ENCODE measurements around the gene EHBP1. TPM values are rescaled to one million over a fixed set of nuclear protein-coding genes. Genes with fewer than 3 reads are reported as not detected.

Gene EHBP1
- total and polyA plus RNA-seq, 5 donors from 2014 or later = 8.5 to 25.6 (median 10.0) TPM

GRCh38 chr2:62857139-62857931 lies 151.8 kb downstream of the EHBP1 start:
- Histone ChIP-seq H3K36me3 (ENCODE audit: control insufficient read depth, insufficient read depth, low read length) (peaks cover 2% of the 10 kb centered on the region), H3K4me1 (ENCODE audit: control insufficient read depth, insufficient read depth, low read length, poor library complexity, severe bottlenecking) (no peaks in the 10 kb centered on the region), H3K4me3 (ENCODE audit: low read depth, low read length) (no peak overlapping the region), H3K27ac (ENCODE audit: insufficient read depth, low read length, poor library complexity, severe bottlenecking) (no peak overlapping the region), H3K27me3 (ENCODE audit: control insufficient read depth, insufficient read depth, low read length) (no peaks in the 10 kb centered on the region), H3K9me3 (ENCODE audit: control insufficient read depth in 2 of 2, low read length in 2 of 2) (no peaks in the 10 kb centered on the region)
- no peak overlapping the region for H3K27ac Mint-ChIP-seq
- ATAC-seq (ENCODE audit: low read depth in 2 of 2) (no peak), DNase-seq (no peak)
- H3K4me1 Mint-ChIP-seq = no peaks in the 10 kb centered on the region
- no peaks in the 10 kb centered on the region for H3K27me3 Mint-ChIP-seq
- peaks cover 22% of the 10 kb centered on the region for H3K36me3 Mint-ChIP-seq
- no peak overlapping the region for H3K4me3 Mint-ChIP-seq
- H3K9me3 Mint-ChIP-seq = peaks cover 0 to 6% (median 0%) of the 10 kb centered on the region in 7 donors

- Histone ChIP-seq H3K27ac (ENCODE audit: insufficient read depth, low read length, poor library complexity, severe bottlenecking) (no peak overlapping the region), H3K27me3 (ENCODE audit: control insufficient read depth, insufficient read depth, low read length) (no peaks in the 10 kb centered on the region), H3K36me3 (ENCODE audit: control insufficient read depth, insufficient read depth, low read length) (peaks cover 2% of the 10 kb centered on the region), H3K4me1 (ENCODE audit: control insufficient read depth, insufficient read depth, low read length, poor library complexity, severe bottlenecking) (no peaks in the 10 kb centered on the region), H3K9me3 (ENCODE audit: control insufficient read depth in 2 of 2, low read length in 2 of 2) (no peaks in the 10 kb centered on the region), H3K4me3 (ENCODE audit: low read depth, low read length) (no peak overlapping the region)
- Mint-ChIP-seq H3K4me3 (no peak overlapping the region), H3K27me3 (no peaks in the 10 kb centered on the region), H3K36me3 (peaks cover 20% of the 10 kb centered on the region), H3K4me1 (no peaks in the 10 kb centered on the region), H3K9me3 (peaks cover 0 to 4% (median 0%) of the 10 kb centered on the region in 7 donors), H3K27ac (no peak overlapping the region)
- no peak for DNase-seq
- ATAC-seq (ENCODE audit: low read depth in 2 of 2) = no peak
Measured at GRCh38 chr2:62858231-62858832, 152.8 kb downstream of the EHBP1 start.

- no peak overlapping the region for H3K27ac Mint-ChIP-seq
- H3K9me3 Mint-ChIP-seq = peaks cover 0 to 22% (median 7%) of the 10 kb centered on the region in 7 donors
- peaks cover 0 to 9% (median 0%) of the 10 kb centered on the region in 4 donors for H3K4me1 Mint-ChIP-seq
- Histone ChIP-seq H3K27ac (ENCODE audit: insufficient read depth, low read length, poor library complexity, severe bottlenecking) (no peak overlapping the region), H3K36me3 (ENCODE audit: control insufficient read depth, insufficient read depth, low read length) (peaks cover 15% of the 10 kb centered on the region), H3K9me3 (ENCODE audit: control insufficient read depth in 2 of 2, low read length in 2 of 2) (peaks cover 13 to 14% of the 10 kb centered on the region in 2 experiments), H3K4me3 (ENCODE audit: low read depth, low read length) (no peak overlapping the region), H3K4me1 (ENCODE audit: control insufficient read depth, insufficient read depth, low read length, poor library complexity, severe bottlenecking) (no peaks in the 10 kb centered on the region), H3K27me3 (ENCODE audit: control insufficient read depth, insufficient read depth, low read length) (no peaks in the 10 kb centered on the region)
- no peaks in the 10 kb centered on the region for H3K27me3 Mint-ChIP-seq
- no peak for DNase-seq
- peaks cover 75% of the 10 kb centered on the region for H3K36me3 Mint-ChIP-seq
- ATAC-seq (ENCODE audit: low read depth in 2 of 2) = no peak
- no peak overlapping the region for H3K4me3 Mint-ChIP-seq
Measured at GRCh38 chr2:62868947-62869346, 163.4 kb downstream of the EHBP1 start.

DNA sequence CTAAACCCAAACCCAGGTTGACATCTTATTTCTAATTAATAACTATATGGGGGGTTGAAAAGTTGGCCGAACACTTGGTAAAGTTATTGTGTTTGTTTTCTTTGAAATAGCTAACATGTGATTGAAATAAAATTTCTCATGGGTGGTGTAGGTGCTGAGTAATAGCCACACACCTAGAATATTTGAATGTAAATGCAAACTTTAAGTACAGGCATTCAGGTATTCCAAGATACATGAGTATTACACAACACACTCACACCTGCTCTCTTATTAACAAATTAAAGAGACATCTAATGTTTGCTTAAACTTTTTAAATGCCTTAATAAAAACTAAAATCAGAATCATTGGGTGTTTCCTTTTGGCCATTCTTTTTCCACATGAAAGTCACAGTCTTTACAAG lies 165.5 kb downstream of the EHBP1 start:
- Histone ChIP-seq H3K27ac (ENCODE audit: insufficient read depth, low read length, poor library complexity, severe bottlenecking) (no peak overlapping the region), H3K27me3 (ENCODE audit: control insufficient read depth, insufficient read depth, low read length) (no peaks in the 10 kb centered on the region), H3K9me3 (ENCODE audit: control insufficient read depth in 2 of 2, low read length in 2 of 2) (peaks cover 13 to 14% of the 10 kb centered on the region in 2 experiments), H3K4me3 (ENCODE audit: low read depth, low read length) (no peak overlapping the region), H3K4me1 (ENCODE audit: control insufficient read depth, insufficient read depth, low read length, poor library complexity, severe bottlenecking) (no peaks in the 10 kb centered on the region), H3K36me3 (ENCODE audit: control insufficient read depth, insufficient read depth, low read length) (peaks cover 26% of the 10 kb centered on the region)
- peaks cover 0 to 9% (median 0%) of the 10 kb centered on the region in 4 donors for H3K4me1 Mint-ChIP-seq
- H3K4me3 Mint-ChIP-seq = no peak overlapping the region
- no peak for ATAC-seq (ENCODE audit: low read depth in 2 of 2)
- H3K9me3 Mint-ChIP-seq = peaks cover 1 to 27% (median 11%) of the 10 kb centered on the region in 7 donors
- H3K27ac Mint-ChIP-seq = no peak overlapping the region
- no peaks in the 10 kb centered on the region for H3K27me3 Mint-ChIP-seq
- DNase-seq = no peak
- peaks cover 74% of the 10 kb centered on the region for H3K36me3 Mint-ChIP-seq

- DNase-seq (no peak), ATAC-seq (ENCODE audit: low read depth in 2 of 2) (no peak)
- Histone ChIP-seq H3K36me3 (ENCODE audit: control insufficient read depth, insufficient read depth, low read length) (peaks cover 26% of the 10 kb centered on the region), H3K4me1 (ENCODE audit: control insufficient read depth, insufficient read depth, low read length, poor library complexity, severe bottlenecking) (no peaks in the 10 kb centered on the region), H3K27ac (ENCODE audit: insufficient read depth, low read length, poor library complexity, severe bottlenecking) (no peak overlapping the region), H3K9me3 (ENCODE audit: control insufficient read depth in 2 of 2, low read length in 2 of 2) (peaks cover 13 to 14% of the 10 kb centered on the region in 2 experiments), H3K4me3 (ENCODE audit: low read depth, low read length) (no peak overlapping the region), H3K27me3 (ENCODE audit: control insufficient read depth, insufficient read depth, low read length) (no peaks in the 10 kb centered on the region)
- peaks cover 74% of the 10 kb centered on the region for H3K36me3 Mint-ChIP-seq
- H3K4me3 Mint-ChIP-seq = no peak overlapping the region
- no peaks in the 10 kb centered on the region for H3K27me3 Mint-ChIP-seq
- no peak overlapping the region for H3K27ac Mint-ChIP-seq
- H3K9me3 Mint-ChIP-seq = peaks cover 2 to 30% (median 13%) of the 10 kb centered on the region in 7 donors
- H3K4me1 Mint-ChIP-seq = peaks cover 0 to 9% (median 0%) of the 10 kb centered on the region in 4 donors
Measured at GRCh38 chr2:62871506-62871905, 166.0 kb downstream of the EHBP1 start.

GRCh38 chr2:62873603-62874002 lies 168.1 kb downstream of the EHBP1 start:
- peaks cover 4 to 44% (median 15%) of the 10 kb centered on the region in 7 donors for H3K9me3 Mint-ChIP-seq
- H3K4me3 ChIP-seq (ENCODE audit: low read depth, low read length) = no peak overlapping the region
- H3K27ac Mint-ChIP-seq = no peak overlapping the region
- H3K36me3 Mint-ChIP-seq = peaks cover 83% of the 10 kb centered on the region
- peaks cover 13 to 14% of the 10 kb centered on the region in 2 experiments for H3K9me3 ChIP-seq (ENCODE audit: control insufficient read depth in 2 of 2, low read length in 2 of 2)
- H3K27me3 Mint-ChIP-seq = no peaks in the 10 kb centered on the region
- no peak overlapping the region for H3K4me3 Mint-ChIP-seq
- peaks cover 26% of the 10 kb centered on the region for H3K36me3 ChIP-seq (ENCODE audit: control insufficient read depth, insufficient read depth, low read length)
- H3K27me3 ChIP-seq (ENCODE audit: control insufficient read depth, insufficient read depth, low read length) = no peaks in the 10 kb centered on the region
- DNase-seq (no peak), ATAC-seq (ENCODE audit: low read depth in 2 of 2) (no peak)
- H3K4me1 ChIP-seq (ENCODE audit: control insufficient read depth, insufficient read depth, low read length, poor library complexity, severe bottlenecking) = no peaks in the 10 kb centered on the region
- H3K27ac ChIP-seq (ENCODE audit: insufficient read depth, low read length, poor library complexity, severe bottlenecking) = no peak overlapping the region
- peaks cover 0 to 4% (median 0%) of the 10 kb centered on the region in 4 donors for H3K4me1 Mint-ChIP-seq

- peaks cover 4 to 44% (median 15%) of the 10 kb centered on the region in 7 donors for H3K9me3 Mint-ChIP-seq
- Histone ChIP-seq H3K27ac (ENCODE audit: insufficient read depth, low read length, poor library complexity, severe bottlenecking) (no peak overlapping the region), H3K27me3 (ENCODE audit: control insufficient read depth, insufficient read depth, low read length) (no peaks in the 10 kb centered on the region), H3K36me3 (ENCODE audit: control insufficient read depth, insufficient read depth, low read length) (peaks cover 26% of the 10 kb centered on the region), H3K9me3 (ENCODE audit: control insufficient read depth in 2 of 2, low read length in 2 of 2) (peaks cover 13 to 14% of the 10 kb centered on the region in 2 experiments), H3K4me3 (ENCODE audit: low read depth, low read length) (no peak overlapping the region), H3K4me1 (ENCODE audit: control insufficient read depth, insufficient read depth, low read length, poor library complexity, severe bottlenecking) (no peaks in the 10 kb centered on the region)
- no peaks in the 10 kb centered on the region for H3K27me3 Mint-ChIP-seq
- no peak overlapping the region for H3K27ac Mint-ChIP-seq
- DNase-seq (no peak), ATAC-seq (ENCODE audit: low read depth in 2 of 2) (no peak)
- H3K4me1 Mint-ChIP-seq = peaks cover 0 to 2% (median 0%) of the 10 kb centered on the region in 4 donors
- no peak overlapping the region for H3K4me3 Mint-ChIP-seq
- peaks cover 77% of the 10 kb centered on the region for H3K36me3 Mint-ChIP-seq
Measured at GRCh38 chr2:62874881-62875383, 169.4 kb downstream of the EHBP1 start.

All from CD4-positive, CD25-positive, alpha-beta regulatory T cell (primary cell).